Measurements from ENCODE around the gene MED9. TPM values are rescaled to one million over a fixed set of nuclear protein-coding genes. Genes with fewer than 3 reads are reported as not detected.

Gene MED9
- total and polyA plus RNA-seq, 2 donors (not counting 1 experiment from before 2014, with no cell fraction given): 10.5 to 11.7 TPM

GRCh38 chr17:17508019-17508535 is 31.3 kb downstream of the MED9 start:
- Histone ChIP-seq H3K79me2 (ENCODE audit: control insufficient read depth, insufficient read depth, low read length) (no peaks in the 10 kb centered on the region), H3K4me3 (replicated peaks in 1 of 4; ENCODE audit: control extremely low read depth in 1 of 4, insufficient read depth in 1 of 4, low read depth in 3 of 4, low read length in 4 of 4) (no peak overlapping the region), H3K27ac (ENCODE audit: insufficient read depth, low read length) (no peak overlapping the region), H3K4me1 (ENCODE audit: control insufficient read depth, extremely low read depth, insufficient read depth, low read length) (peaks cover 4% of the 10 kb centered on the region), H3K9ac (ENCODE audit: insufficient read depth, low read length) (no peak overlapping the region), H2AFZ (ENCODE audit: low read length) (no peak overlapping the region), H4K20me1 (ENCODE audit: control insufficient read depth, extremely low read depth, insufficient read depth, low read length) (no peaks in the 10 kb centered on the region), H3K36me3 (ENCODE audit: control insufficient read depth, insufficient read depth, low read length) (no peaks in the 10 kb centered on the region), H3K9me3 (ENCODE audit: control insufficient read depth, insufficient read depth, low read depth, low read length) (no peaks in the 10 kb centered on the region), H3K27me3 (ENCODE audit: control insufficient read depth, insufficient read depth, low read length) (no peaks in the 10 kb centered on the region), H3K4me2 (ENCODE audit: extremely low read depth, insufficient read depth, low read length) (no peak overlapping the region)
- TF ChIP-seq EZH2 (IDR thresholded peaks at IDR 0.05; ENCODE audit: low read length, missing control alignments): no peak
- no peak for TF ChIP-seq CTCF (conservative IDR thresholded peaks at IDR 0.05 in 1 of 2, IDR thresholded peaks at IDR 0.05 in 1 of 2; ENCODE audit: low read depth in 1 of 2, low read length in 2 of 2)
- no peak for DNase-seq (ENCODE audit: low read depth in 2 of 2)

DNA sequence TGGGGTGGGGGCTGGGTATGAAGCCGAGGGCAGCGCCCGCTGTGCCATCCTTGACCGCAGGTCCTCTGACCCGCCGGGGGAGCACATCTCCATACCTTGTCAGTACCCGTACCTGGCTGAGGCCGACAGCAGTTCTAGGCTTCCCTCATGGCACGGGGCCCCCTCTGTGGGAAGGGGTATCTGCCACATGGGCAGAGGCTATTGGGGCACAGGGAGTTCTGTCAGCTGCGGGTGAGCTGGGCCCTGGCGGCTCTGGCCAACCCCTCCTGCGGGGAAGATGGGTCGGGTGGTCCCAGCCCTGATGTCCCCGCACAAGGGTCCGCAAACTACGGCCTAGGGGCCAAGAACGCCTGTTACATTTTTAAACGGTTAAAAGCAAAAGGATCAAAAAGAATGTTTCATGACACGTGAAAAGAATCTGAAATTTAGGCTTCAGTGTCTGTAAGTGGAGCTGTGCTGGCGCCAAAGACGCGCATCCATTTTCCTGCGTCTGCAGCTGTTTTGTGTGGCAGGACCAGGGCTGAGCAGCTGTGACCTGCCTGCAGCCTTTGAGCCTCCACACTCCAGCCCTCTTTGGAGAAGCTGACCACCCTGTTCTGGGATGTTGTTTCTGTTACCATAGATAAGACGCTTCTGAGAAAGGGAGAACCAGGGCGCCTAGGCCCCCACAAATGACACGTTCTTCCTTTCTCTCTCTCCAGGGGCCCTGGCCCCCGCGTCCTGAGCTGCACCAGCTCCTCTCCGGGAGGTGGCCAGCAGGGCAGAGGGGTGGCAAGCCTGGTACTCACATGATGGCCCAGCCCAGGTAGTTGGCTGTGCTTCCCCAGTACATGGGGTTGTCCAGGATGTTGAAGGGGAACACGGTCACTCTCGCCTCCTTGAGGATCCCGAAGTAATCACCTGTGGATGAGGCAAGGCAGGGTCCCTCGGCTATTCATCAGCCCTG is 32.1 kb downstream of the MED9 start:
- no peak overlapping the region for H3K4me3 ChIP-seq (replicated peaks in 1 of 4; ENCODE audit: control extremely low read depth in 1 of 4, insufficient read depth in 1 of 4, low read depth in 3 of 4, low read length in 4 of 4)
- H4K20me1 ChIP-seq (ENCODE audit: control insufficient read depth, extremely low read depth, insufficient read depth, low read length): no peaks in the 10 kb centered on the region
- H3K9ac ChIP-seq (ENCODE audit: insufficient read depth, low read length): no peak overlapping the region
- peaks cover 4% of the 10 kb centered on the region for H3K4me1 ChIP-seq (ENCODE audit: control insufficient read depth, extremely low read depth, insufficient read depth, low read length)
- DNase-seq (ENCODE audit: low read depth in 2 of 2): no peak
- H3K27ac ChIP-seq (ENCODE audit: insufficient read depth, low read length): no peak overlapping the region
- H3K79me2 ChIP-seq (ENCODE audit: control insufficient read depth, insufficient read depth, low read length): no peaks in the 10 kb centered on the region
- no peak overlapping the region for H3K4me2 ChIP-seq (ENCODE audit: extremely low read depth, insufficient read depth, low read length)
- TF ChIP-seq CTCF (conservative IDR thresholded peaks at IDR 0.05 in 1 of 2, IDR thresholded peaks at IDR 0.05 in 1 of 2; ENCODE audit: low read depth in 1 of 2, low read length in 2 of 2) (no peak), EZH2 (IDR thresholded peaks at IDR 0.05; ENCODE audit: low read length, missing control alignments) (no peak)
- H2AFZ ChIP-seq (ENCODE audit: low read length): no peak overlapping the region
- no peaks in the 10 kb centered on the region for H3K36me3 ChIP-seq (ENCODE audit: control insufficient read depth, insufficient read depth, low read length)
- no peaks in the 10 kb centered on the region for H3K9me3 ChIP-seq (ENCODE audit: control insufficient read depth, insufficient read depth, low read depth, low read length)
- no peaks in the 10 kb centered on the region for H3K27me3 ChIP-seq (ENCODE audit: control insufficient read depth, insufficient read depth, low read length)

GRCh38 chr17:17509601-17510425 is 33.0 kb downstream of the MED9 start:
- peaks cover 4% of the 10 kb centered on the region for H3K4me1 ChIP-seq (ENCODE audit: control insufficient read depth, extremely low read depth, insufficient read depth, low read length)

More at GRCh38 chr17:17509601-17510425, 33.0 kb downstream of the MED9 start:
- Histone ChIP-seq H3K36me3 (ENCODE audit: control insufficient read depth, insufficient read depth, low read length) (no peaks in the 10 kb centered on the region), H3K9ac (ENCODE audit: insufficient read depth, low read length) (no peak overlapping the region), H2AFZ (ENCODE audit: low read length) (no peak overlapping the region), H3K9me3 (ENCODE audit: control insufficient read depth, insufficient read depth, low read depth, low read length) (no peaks in the 10 kb centered on the region), H3K27me3 (ENCODE audit: control insufficient read depth, insufficient read depth, low read length) (no peaks in the 10 kb centered on the region), H3K79me2 (ENCODE audit: control insufficient read depth, insufficient read depth, low read length) (no peaks in the 10 kb centered on the region), H3K4me2 (ENCODE audit: extremely low read depth, insufficient read depth, low read length) (no peak overlapping the region), H4K20me1 (ENCODE audit: control insufficient read depth, extremely low read depth, insufficient read depth, low read length) (no peaks in the 10 kb centered on the region), H3K4me3 (replicated peaks in 1 of 4; ENCODE audit: control extremely low read depth in 1 of 4, insufficient read depth in 1 of 4, low read depth in 3 of 4, low read length in 4 of 4) (no peak overlapping the region), H3K27ac (ENCODE audit: insufficient read depth, low read length) (no peak overlapping the region)
- TF ChIP-seq EZH2 (IDR thresholded peaks at IDR 0.05; ENCODE audit: low read length, missing control alignments) (no peak), CTCF (conservative IDR thresholded peaks at IDR 0.05 in 1 of 2, IDR thresholded peaks at IDR 0.05 in 1 of 2; ENCODE audit: low read depth in 1 of 2, low read length in 2 of 2) (no peak)
- no peak for DNase-seq (ENCODE audit: low read depth in 2 of 2)

Data from fibroblast of lung (primary cell).